ENCODE results near the gene CYB561D1.

The CYB561D1 gene

DNA sequence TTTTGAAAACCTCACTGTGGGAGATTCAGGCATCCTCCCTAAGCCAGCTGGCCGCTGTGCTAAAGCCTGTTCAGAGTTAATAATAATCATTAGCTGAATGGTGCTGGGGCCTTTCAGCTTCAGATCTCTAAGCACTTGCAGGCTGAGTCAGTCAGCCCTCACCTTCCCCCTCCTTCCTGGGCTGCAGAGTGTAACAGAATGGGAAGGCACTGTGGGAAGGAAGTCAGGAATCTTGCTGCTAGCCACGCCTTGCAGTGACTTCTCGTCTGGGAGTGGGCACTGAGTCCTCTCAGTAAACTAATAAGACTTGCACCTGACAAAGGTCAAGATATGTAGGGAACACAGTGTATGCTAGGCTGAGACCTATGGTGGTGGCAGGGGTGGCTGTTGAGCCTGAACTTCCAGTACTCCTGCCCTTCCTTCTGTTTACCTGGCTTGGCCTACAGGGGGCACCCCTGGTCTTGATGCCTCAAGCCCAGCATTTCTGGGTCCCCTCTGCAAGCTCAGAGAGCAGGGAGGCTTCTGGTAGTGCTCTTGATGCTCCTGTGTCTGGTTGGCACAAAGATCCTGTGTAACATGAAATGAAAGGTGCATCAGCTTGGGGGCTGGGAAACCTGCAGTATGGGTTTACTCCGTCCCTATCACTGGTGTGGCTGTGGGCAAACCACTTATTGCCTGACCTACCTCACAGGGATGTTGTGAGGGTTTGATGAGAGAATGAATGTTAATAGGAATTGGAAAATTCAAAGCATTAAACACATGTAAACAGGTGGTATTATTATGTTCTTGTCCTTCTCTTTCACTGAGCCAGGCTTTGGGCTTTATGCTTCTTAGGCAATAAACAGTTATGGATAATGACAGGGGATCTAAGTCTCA is 6.0 kb downstream of the CYB561D1 start:
- DNase-seq (ENCODE audit: low read depth, low spot score): no peak

DNA sequence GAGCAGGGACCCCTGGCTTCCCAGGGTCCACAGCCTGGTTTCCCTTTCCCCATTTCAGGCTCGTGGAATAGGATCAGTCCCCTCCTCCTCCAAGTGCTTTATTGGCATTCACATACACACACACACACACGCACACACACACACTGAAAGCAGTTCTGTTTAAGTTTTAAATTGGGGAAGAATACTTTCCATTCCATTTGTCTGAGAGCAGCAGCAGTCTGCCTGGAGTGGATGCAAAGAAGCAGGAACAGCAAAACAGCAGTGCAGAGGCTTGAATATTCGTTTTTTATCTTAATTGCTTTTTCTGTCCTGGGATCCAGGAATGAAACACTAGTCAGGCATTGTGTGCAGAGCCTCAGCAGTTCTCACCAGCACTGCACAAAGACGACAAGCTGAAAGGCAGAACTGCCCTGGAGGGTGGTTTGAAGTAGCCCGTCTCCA is 7.1 kb downstream of the CYB561D1 start:
- no peak for DNase-seq (ENCODE audit: low read depth, low spot score)

DNA sequence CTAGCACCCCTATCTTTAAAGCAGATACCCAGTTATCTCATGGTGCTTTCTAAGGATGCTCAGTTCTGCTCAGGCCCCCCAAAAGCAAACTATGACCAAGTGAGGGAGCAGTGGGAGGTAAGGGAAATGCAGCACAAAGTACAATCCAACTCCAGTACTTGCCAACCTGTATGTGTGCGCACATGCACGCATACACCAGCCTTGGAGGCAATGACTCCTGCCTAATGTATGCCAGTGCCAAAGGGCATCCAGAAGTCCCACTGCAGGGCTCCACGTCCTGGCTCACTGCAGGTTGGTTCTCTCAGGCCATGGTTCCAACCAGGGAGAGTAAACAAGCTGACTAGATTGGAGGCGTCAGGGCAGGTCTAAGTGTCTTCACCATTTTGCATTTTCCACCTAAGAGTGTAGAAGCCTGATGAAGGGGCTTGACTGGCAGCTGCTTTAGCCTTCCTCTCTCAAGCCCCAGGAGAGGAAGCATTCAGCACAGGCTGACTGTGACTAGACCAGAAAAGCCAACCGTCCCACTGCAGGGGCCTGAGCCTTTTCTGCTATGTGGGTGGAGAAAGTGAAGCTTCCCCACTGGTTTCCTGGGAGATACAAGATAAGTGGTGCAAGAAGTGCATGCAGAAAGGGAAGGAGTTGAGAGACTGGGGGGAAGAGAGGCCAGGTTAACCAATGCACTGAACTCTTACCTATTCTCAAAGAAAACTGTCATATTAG is 7.9 kb downstream of the CYB561D1 start:
- no peak for DNase-seq (ENCODE audit: low read depth, low spot score)

DNA sequence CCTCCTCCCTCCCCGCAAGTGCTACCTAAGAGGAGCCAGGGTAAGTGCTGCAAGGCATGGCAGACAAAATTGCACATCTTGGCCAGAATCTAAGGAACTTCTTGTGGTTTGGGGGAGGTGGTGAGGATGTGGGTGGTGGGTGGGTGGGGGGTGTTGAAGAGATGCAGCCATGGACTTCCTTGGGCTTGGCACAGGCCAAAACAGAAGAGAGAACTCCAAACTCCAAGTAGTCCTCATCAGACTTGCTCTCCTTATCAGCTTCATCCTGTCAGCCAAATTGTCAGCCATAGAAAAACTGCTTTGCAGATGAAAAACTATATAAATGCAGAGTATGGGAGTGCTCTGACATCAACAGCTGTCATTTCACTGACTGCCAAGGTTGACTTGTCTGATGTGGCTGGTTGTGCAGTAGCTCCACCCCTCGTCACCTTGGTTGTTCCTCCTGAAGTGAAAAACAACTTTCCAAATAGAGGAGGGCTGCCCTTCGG is 8.5 kb downstream of the CYB561D1 start:
- no peak for DNase-seq (ENCODE audit: low read depth, low spot score)

DNA sequence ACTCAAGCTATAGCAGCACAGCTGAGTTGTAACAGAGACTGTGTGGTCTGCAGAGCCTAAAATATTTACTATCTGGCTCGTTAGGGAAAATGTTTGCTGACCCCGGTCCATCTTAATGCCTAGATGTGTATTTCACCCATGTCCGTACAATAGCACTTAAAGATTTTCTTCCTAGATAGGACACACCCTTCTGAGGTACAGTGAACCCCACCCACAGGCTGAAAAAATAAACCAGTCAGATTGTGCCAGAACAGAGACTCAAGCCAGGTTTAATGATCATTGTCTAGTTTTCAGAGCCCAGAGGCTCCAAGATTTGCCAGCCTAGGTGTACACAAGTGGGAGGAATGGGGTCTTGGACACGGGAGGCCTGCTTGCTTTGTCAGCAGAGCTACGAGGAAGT is 10.0 kb downstream of the CYB561D1 start:
- DNase-seq (ENCODE audit: low read depth, low spot score): no peak

DNA sequence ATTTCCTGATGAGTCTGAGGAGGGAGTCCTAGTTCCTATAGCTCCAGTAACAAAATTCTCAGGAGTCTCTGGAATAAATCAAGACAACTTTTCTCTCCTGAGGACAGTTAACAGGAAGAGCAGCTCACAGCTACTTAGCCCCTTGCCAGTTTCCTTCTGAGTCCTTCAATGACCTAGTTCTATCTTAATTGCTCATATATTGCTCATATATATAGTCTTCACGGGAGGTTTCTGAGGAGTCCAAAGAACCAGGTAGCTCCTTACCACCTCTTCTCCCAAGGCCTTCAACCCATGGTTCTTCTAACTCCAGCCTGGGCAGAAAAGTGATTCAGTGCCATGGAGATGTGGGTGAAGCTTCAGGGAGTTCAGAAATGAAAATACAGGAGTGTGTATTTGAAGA is 11.1 kb downstream of the CYB561D1 start:
- no peak for DNase-seq (ENCODE audit: low read depth, low spot score)

DNA sequence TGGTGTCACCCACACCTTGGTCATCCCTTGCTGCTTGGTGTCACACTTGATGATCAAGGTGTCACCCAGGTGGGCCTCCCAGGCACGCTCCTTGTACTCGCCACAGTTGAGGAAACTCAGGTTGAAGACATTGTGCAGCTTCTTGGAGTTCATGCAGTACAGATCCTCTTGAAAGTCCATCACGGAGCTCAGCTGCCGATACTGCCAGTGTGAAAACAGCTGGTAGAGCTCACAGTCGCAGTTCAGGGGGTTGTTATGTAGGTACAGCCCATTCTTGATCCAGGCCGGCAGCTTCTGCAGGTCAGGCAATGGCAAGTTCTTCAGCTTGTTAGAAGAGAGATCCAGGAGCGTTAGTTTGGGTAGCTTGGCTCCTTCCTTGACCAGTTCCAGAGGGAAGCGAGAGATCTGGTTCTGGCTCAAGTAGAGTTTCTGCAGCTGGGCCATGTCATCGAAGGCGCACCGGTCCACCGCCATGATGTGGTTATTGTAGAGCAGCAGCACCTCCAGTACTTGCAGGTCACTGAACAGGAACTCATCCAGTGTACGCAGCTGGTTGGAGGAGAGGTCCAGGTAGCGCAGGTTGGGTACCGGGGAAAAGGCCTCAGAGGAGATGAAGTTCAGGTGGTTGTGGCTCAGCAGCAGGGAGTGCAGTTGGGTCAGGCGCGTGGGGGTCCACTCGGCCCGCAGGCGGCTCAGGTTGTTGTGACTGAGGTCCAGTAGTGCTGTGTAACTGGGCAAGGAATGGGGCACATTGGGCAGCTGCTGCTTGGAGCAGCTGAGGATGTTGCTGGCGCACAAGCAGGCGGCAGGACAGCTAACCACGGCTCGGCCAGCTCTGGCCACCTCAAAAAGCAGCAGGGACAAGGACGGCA is 14.3 kb downstream of the CYB561D1 start:
- no peak for DNase-seq (ENCODE audit: low read depth, low spot score)

DNA sequence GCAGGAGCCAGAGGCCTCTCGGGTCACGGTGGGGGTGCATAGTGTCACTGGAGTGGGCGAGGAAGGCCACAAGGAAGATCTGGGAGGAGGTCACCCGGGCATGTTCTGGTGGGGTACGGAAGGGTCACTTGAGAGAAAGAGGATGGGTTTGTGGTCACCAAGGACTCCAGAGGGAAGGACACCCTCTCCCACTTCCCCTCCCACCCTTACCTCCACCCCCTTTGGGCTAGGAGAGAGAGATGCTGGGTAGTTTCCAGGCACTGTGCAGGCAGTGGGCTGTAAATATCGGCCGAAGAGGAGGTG is 14.9 kb downstream of the CYB561D1 start:
- no peak for DNase-seq (ENCODE audit: low read depth, low spot score)

DNA sequence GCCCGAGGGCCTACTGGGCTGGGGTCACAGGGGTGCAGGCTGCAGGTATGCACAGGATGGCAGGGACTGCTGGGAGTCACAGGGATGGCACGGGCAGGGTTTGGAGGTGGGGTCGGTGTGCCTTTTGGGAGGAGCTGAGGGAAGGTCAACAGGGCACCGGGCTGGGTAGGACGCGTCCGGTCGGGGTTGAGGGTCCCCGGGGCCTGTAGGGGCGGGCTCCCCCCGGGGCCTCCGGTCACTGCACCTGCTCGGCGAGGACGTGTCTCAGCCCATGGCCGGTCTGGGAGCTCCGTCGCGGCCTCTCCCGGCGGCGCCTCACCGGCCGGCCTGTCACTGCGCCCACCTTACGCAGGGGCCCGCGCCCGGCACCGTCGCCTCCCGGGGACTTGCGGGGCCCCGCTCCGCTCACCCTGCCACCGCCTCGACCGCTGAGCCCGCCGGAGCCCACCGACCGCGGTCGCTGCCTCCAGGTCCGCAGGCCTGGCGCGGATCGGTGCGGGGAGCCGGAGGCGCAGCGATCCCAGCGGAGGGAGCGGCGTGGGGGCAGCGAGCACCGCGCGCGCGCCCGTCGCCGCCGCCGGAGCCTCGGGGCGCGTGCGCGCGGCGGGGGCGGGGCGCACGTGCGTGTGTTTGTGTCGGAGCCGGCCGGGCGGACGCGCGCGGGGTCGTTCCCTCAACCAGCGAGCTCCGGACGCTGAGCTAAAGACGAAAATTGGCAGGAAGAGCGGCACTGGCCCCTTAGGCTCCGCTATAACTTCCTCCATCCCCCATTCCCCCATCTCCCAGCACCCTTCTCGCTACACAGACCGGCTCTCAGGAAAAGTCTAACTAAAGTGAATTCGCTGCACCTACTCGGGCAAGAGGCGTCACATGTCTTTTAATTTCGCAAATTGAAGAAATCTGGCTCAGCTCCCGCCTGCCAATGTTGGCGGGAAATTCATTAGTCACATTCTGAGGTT is 15.6 kb downstream of the CYB561D1 start, which contains the start of gene AMIGO1:
Gene AMIGO1, minus strand, starts transcription at position 552 of the 959 bp plus-strand sequence. CDS start 815 bp downstream, outside the sequence.
- no peak for DNase-seq (ENCODE audit: low read depth, low spot score)

DNA sequence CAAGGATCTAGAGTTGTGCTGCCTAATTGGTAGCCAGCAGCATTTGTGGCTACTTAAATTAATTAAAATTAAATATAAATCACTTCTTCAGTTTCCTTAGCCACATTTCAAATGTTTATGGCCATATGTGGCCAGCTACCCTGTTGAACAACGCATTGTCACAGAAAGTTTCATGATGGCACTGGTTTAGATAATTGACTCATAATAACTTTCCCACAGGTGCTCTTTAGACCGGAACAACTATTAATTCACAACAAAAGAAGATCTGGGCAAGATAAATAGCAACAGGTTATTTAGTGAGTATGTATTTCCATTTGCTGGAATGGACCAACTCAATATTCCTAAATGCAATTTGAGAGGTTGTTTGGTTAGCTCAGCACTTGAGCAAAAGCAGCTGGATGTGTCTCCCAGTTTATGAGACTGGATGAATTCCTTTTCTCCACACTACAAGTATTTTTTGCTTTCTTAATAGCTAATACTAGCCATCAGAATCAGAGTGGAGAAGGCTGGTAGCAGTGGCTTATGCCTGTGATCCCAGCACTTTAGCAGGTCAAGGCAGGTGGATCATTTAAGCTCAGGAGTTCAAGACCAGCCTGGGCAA is 19.3 kb downstream of the CYB561D1 start:
- no peak for DNase-seq (ENCODE audit: low read depth, low spot score)

DNA sequence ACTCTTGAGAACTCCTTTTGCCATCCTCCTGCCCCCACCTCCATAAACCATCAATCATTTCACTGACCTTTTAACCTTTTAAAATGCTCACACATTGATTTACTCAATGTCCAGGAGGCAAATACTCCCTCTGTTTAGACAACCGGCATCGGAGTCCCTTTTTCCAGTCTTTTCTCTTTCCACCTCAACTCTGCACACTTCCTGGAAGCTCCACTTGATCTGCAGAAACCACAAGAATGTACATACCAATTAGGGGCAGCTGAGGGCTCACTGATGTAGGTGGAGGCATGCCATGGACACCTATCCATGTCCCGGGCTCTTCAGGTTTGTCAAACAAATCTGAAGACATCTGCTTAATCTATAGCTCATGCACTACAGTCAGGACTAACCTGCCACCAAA is 21.0 kb downstream of the CYB561D1 start:
- no peak for DNase-seq (ENCODE audit: low read depth, low spot score)

DNA sequence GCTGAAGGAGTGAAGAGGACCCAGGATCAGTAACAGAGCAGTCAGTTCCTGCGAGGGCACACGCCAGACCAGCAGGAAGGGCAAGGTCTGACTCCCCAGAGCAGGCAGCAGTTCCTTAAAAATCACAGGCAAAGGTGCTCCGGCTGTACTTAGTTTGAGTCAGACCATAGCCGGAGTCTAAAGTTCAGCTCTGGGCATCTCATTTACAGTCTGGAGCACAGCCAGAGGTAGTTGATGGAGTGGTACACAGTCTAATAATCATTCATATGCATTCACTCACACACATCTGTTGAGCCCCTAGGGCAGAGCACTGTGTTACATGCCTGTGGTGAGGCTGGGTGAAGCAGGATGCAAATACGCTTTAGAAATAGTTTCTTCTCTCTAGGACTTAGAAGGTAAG is 23.0 kb downstream of the CYB561D1 start:
- DNase-seq (ENCODE audit: low read depth, low spot score): no peak

DNA sequence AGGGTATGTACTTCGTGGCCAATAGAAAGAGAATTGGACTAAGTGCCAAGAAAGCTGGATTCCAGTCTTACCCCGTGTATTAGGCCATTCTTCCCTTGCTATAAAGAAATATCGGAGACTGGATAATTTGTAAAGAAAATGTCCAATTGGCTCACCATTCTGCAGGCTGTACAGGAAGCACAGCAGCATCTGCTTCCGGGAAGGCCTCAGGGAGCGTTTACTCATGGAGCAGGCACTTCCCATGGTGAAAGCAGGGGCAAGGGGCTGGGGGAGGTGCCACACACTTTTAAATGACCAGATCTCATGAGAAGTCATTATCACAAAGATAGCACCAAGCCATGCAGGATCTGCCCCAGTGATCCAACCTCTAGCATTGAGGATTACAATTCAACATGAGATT is 23.4 kb downstream of the CYB561D1 start:
- DNase-seq (ENCODE audit: low read depth, low spot score): no peak

DNA sequence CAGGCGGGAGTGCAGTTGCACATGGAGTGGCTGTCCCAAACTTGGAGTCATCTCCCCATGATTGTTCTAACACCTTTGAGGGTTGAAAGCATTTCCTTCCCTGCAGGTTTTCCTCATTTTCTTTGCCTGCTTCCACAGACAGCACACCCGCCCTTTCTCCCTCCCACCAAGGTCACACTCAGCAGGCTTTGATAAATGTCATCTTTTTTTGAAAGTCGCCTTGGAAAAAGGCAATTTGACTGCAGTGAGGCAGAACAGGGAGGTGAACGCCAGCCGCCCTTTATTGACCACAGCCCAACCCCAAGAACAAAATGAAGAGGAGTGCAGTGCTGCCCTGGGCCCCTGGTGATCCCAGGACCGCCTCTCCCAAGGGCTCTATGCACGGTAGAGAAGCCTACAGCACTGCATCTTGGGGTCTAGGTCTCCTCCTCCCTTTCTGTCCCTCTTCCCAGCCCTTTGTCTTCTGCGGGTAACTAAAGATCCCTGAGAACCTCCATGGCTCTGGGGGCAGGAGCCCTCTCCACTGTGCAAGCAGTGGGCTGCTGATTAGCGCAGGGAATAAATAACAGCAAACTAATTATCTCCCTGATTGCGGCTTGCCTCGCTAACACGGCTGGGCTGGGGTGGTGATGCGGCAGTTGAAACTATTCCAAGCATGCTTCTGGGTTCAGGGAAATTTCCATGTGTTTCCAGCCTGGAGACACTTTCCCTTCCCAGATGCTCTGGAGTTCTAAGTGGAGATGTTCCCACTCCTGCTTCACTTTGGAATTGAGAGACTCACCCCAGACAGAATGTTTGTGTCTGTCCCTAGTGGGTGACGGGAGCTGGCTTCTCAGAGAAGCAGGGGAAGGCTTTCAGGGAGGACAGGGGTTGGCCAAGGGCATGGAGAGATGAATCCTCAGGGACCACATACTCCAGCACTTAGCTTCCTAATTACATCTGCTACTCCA is 27.4 kb downstream of the CYB561D1 start:
- no peak for DNase-seq (ENCODE audit: low read depth, low spot score)

DNA sequence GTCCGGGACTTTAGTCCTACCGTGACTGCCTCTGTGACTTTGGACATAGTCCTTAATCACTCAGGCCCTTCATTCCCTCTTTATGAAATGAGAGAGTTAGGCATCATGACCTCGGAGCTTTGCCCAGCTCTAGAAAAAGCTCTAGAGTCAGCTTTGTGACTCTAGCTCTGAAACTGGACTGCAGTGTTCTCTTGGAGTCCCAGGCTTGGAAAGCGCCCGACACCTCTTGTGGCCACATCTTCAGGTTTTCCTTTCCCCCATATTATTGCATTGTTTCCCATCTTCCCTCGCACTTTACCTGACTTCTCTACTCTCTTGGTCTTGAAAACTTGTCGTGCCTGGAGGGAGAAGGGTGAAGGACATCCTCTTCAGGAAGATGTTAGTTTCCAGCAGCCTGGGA is 28.1 kb downstream of the CYB561D1 start:
- no peak for DNase-seq (ENCODE audit: low read depth, low spot score)

DNA sequence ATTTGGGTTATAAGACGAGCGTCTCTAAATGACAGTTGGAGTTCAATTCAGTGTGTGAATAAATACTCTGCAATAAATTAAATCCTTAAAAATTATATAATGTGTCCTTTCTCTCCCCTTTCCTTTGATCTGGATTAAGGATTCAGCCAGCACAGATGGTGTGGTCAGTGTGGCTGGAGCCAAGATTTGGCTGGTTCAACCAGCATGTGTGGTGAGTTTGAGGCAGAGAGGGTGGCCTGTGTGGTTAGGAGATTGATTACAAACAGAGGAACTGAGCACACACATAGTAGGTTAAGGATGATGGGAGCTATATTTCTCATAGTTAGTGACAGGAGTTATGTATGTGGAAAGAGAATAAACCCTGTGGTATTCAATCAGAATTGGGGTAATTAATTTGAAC is 29.8 kb downstream of the CYB561D1 start:
- no peak for DNase-seq (ENCODE audit: low read depth, low spot score)

DNA sequence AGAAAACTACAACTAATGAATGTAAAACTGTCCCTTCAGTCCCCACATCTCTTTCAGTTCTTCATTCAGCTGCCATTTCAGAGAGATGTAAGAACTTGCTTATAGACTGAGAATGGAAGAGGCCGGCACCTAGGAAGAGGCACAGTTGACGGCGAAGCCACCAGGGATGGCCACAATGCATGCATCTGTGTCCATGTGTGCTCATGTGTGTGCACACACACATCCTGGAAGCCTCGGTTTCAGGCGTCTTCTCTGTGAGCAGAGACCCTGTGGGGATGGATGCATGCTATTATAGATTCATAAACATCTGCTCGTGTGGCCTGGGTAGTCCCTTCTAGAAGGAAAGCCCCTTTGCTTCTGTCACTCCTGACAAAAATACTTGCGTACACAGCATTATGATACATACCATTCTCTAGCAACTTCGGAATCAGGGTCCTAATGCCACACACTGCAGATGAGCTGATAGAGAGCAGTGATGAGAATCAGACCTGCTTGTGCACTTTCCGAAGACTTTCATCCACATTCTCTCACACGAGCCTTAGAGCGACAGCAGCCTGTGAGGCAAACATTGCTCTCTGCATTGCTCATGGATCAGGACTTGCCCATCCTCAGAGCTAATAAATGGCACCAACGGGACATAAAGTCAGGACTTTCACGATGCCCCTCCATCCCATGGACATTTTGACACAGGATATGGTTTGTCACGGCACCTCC is 33.4 kb downstream of the CYB561D1 start:
- no peak for DNase-seq (ENCODE audit: low read depth, low spot score)

DNA sequence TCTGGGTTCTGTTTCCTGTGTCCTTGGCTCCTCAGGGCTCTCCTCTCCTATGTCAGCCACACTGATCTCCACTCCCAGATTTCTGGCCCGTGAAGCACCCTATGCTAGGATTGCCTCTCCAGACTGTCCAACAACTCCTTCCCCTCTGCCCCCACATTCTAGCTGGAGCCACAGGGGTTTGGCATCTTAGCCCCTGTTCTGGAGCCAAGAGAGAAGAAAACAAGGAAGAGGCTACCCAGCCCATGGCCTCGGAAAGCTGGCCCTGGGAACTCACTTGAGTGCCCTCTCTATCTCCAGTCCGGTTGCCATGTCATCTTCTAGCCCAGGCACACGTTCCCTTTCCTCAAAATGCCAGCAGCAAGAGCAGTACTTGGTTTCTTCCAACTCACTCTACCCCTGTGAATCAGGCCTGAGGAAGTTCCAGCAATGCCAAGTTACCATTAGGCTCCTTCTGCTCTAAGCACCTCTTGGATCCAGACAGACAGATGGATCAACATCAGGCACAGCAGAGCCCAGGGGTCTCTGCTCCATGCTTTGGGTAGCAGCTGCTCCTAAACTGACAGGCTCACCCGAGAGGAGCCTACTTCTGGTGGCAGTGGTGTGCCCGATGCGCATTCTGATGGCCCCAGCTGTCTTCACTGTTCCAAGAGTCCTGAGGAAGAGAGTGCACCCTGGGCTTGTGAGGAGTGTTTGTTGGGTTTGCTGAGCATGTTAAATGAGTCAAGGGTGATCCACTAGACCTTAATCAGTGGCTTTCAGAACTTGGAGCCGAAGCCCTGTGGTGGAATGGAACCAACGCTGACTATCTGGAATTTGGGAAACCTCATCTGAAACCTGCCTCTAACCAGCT is 34.2 kb downstream of the CYB561D1 start:
- DNase-seq (ENCODE audit: low read depth, low spot score): no peak

Data from brain pericyte (primary cell).